HepG2 (cell line): ENCODE measurements around the gene CSDE1. TPM values are rescaled to one million over a fixed set of nuclear protein-coding genes. Genes with fewer than 3 reads are reported as not detected.
A peak's percentile ranks its signal among the peaks of the same experiment; 100 is the strongest.

Experiments
- ATAC-seq: fragments of 200-7000 bp; cut with Tn5 transposase; 3 replicates; pipeline ENCODE4 v1.9.1; 2020; ENCODE audit warnings: mild to moderate bottlenecking, moderate library complexity
- BruUV-seq: library from RNA; stranded (reverse); fragments of 400-500 nt; replicated peaks from 2 replicates; lab custom pipeline; 2021; lab: Mats Ljungman, UMichigan
- CTCF ChIA-PET: fragments of 300-600 bp; formaldehyde crosslinking; extraction: SDS; loops from one replicate; lab custom pipeline; 2021; ENCODE audit warnings: low total read pairs, inconsistent platforms, low intra/inter-chr PET ratio; lab: Yijun Ruan, JAX
- POLR2A ChIA-PET: fragments of 350-600 bp; sonication (Branson Sonifier 250); formaldehyde crosslinking; loops from one replicate; lab custom pipeline; 2020; ENCODE audit warnings: antibody characterized with exemption, inconsistent platforms; lab: Yijun Ruan, JAX
- DNase-seq: peaks from one replicate; pipeline ENCODE4 v3.0.0-alpha.2; 2015; ENCODE audit warnings: low spot score
- FAIRE-seq: peaks from 3 replicates; lab custom pipeline; 2011; peaks lifted over from hg19 to GRCh38; lab: Jason Lieb, UNC
- H2AFZ ChIP-seq: one replicate; pipeline ENCODE4 v1.6.1; 2011; ENCODE audit warnings: low read length, inconsistent platforms
- H3K27ac ChIP-seq: fragments of 300-600 bp; 3 replicates; pipeline ENCODE4 v1.8.0; 2011; ENCODE audit warnings: mixed run types, mild to moderate bottlenecking, mixed read lengths, low read length, inconsistent platforms; ENCODE audit not compliant: insufficient read depth; ENCODE audit errors: extremely low read length
- H3K27me3 ChIP-seq, 2 experiments: fragments of 200-600 bp in 1 of 2; 2 replicates in 1 of 2; 3 replicates in 1 of 2; pipeline versions ENCODE4 v1.6.0 to v1.8.0; 2011; ENCODE audit warnings: low read length in 2 of 2, mild to moderate bottlenecking in 2 of 2, moderate library complexity in 2 of 2, inconsistent platforms in 1 of 2; ENCODE audit not compliant: insufficient read depth in 2 of 2, control insufficient read depth in 1 of 2
- H3K36me3 ChIP-seq, 2 experiments: fragments of 200-600 bp in 1 of 2; replicated peaks in 1 of 2; 2 replicates in 1 of 2; 3 replicates in 1 of 2; pipeline versions ENCODE4 v1.5.1 to v1.8.0; 2011; ENCODE audit warnings: low read length in 2 of 2, inconsistent platforms in 1 of 2; ENCODE audit not compliant: insufficient read depth in 2 of 2, control insufficient read depth in 1 of 2
- H3K4me1 ChIP-seq: 2 replicates; pipeline ENCODE4 v1.5.1; 2012; ENCODE audit warnings: low read length, inconsistent platforms; ENCODE audit not compliant: insufficient read depth
- H3K4me2 ChIP-seq: 2 replicates; pipeline ENCODE4 v1.6.0; 2011; ENCODE audit warnings: low read depth, low read length, inconsistent platforms
- H3K4me3 ChIP-seq, 3 experiments: fragments of 200-600 bp in 1 of 3; sonication (generic), shearing (Covaris generic) in 1 of 3; replicated peaks in 1 of 3; 2 replicates each; pipeline ENCODE4 v1.5.1; 2011 to 2016; ENCODE audit warnings: low read length in 3 of 3, inconsistent platforms in 2 of 3, low read depth in 2 of 3, mild to moderate bottlenecking in 2 of 3, control low read depth in 1 of 3, mixed read lengths in 1 of 3; ENCODE audit not compliant: insufficient read depth in 1 of 3
- H3K79me2 ChIP-seq: one replicate; pipeline ENCODE4 v1.6.1; 2011; ENCODE audit warnings: low read length, inconsistent platforms; ENCODE audit not compliant: insufficient read depth
- H3K9ac ChIP-seq: 2 replicates; pipeline ENCODE4 v1.6.0; 2011; ENCODE audit warnings: mild to moderate bottlenecking, low read depth, low read length, inconsistent platforms; ENCODE audit not compliant: insufficient read depth
- H3K9me3 ChIP-seq: 2 replicates; pipeline ENCODE4 v1.5.1; 2012; ENCODE audit warnings: mild to moderate bottlenecking, low read length
- H4K20me1 ChIP-seq: 2 replicates; pipeline ENCODE4 v1.6.0; 2011; ENCODE audit warnings: inconsistent platforms, mild to moderate bottlenecking, low read length, moderate library complexity; ENCODE audit not compliant: insufficient read depth
- ARID5B ChIP-seq: IDR thresholded peaks from 2 replicates; pipeline ENCODE4 v1.4.0; 2020; ENCODE audit warnings: mild to moderate bottlenecking, missing genetic modification reagents
- E2F2 ChIP-seq: sonication (generic); formaldehyde crosslinking; IDR thresholded peaks from 2 replicates; pipeline ENCODE4 v1.4.0; 2020; ENCODE audit warnings: missing genetic modification reagents, borderline replicate concordance
- LCORL ChIP-seq, 2 experiments: fragments of 450-650 bp in 1 of 2; sonication (generic) in 1 of 2; formaldehyde crosslinking in 1 of 2; IDR thresholded peaks; 2 replicates each; pipeline versions ENCODE4 v1.5.0 to v1.6.1; 2017 to 2020; ENCODE audit warnings: antibody characterized with exemption in 1 of 2, missing genetic modification reagents in 1 of 2
- MAFF ChIP-seq: IDR thresholded peaks from 2 replicates; pipeline ENCODE4 v1.6.1; 2011; ENCODE audit warnings: low read depth, low read length, improper control_type of control experiment
- NFYB ChIP-seq: sonication (generic); formaldehyde crosslinking; IDR thresholded peaks from 2 replicates; pipeline ENCODE4 v1.4.0; 2020; ENCODE audit warnings: missing genetic modification reagents
- TBX2 ChIP-seq: sonication (generic); formaldehyde crosslinking; IDR thresholded peaks from 2 replicates; pipeline ENCODE4 v1.5.0; 2020; ENCODE audit warnings: missing genetic modification reagents, mild to moderate bottlenecking, borderline replicate concordance
- ZBTB21 ChIP-seq: sonication (generic); formaldehyde crosslinking; IDR thresholded peaks from 2 replicates; pipeline ENCODE4 v1.4.0; 2020; ENCODE audit warnings: missing genetic modification reagents
- WGBS: methylation state at CpG from one replicate; pipeline ENCODE4 v1.1.6; 2017; ENCODE audit warnings: low lambda C conversion rate; 5-methylcytosine and 5-hydroxymethylcytosine counted together
- in situ Hi-C: cut with HindIII; loops from 2 replicates; pipeline ENCODE4 v1.10.0; 2017; ENCODE audit warnings: low pct_unique_long_range_greater_than_20kb; ENCODE audit not compliant: extremely low pct_ligation_motif_present
- intact Hi-C: fragments of 100-400 bp; cut with micrococcal nuclease; formaldehyde crosslinking; loops from one replicate; pipeline ENCODE4 v1.10.0; 2022; ENCODE audit not compliant: unreplicated experiment
- polyA plus RNA-seq, 8 experiments: library from polyadenylated mRNA; depleted of rRNA in 3 of 8; stranded (reverse) in 7 of 8; unstranded in 1 of 8; fragments of >200 nt; fragmentation: Illumina TruSeq in 4 of 8; extraction: Trizol in 4 of 8; gene quantifications; 2 replicates each; pipeline versions ENCODE4 v1.2.1 to v1.2.3, GENCODE V29; 2011 to 2016; ENCODE audit warnings: low read depth in 4 of 8, missing spikeins in 1 of 8, mixed read lengths in 1 of 8; ENCODE audit not compliant: insufficient read depth in 1 of 8
- total RNA-seq, 5 experiments: library from RNA; depleted of rRNA; stranded (reverse); fragments of >200 nt; fragmentation: Illumina TruSeq; extraction: Trizol; gene quantifications; 2 replicates each; pipeline ENCODE4 v1.2.3, GENCODE V29; 2016; ENCODE audit warnings: low read depth in 1 of 5
- TF ChIP-seq, protein P1 (sequence below): sonication (generic); formaldehyde crosslinking; IDR thresholded peaks from 2 replicates; pipeline ENCODE4 v1.4.0; 2020; ENCODE audit warnings: mild to moderate bottlenecking, missing genetic modification reagents
- TF ChIP-seq, protein P2 (sequence below): sonication (generic); formaldehyde crosslinking; IDR thresholded peaks from 2 replicates; pipeline ENCODE4; 2020; ENCODE audit warnings: missing genetic modification reagents, mild to moderate bottlenecking, borderline replicate concordance
- TF ChIP-seq, protein P3 (sequence below): sonication (generic); formaldehyde crosslinking; IDR thresholded peaks from 2 replicates; pipeline ENCODE4 v1.4.0; 2020; ENCODE audit warnings: missing genetic modification reagents, borderline replicate concordance

CSDE1 gene
- total and polyA plus RNA-seq, 2 of the 13 experiments (the other 11 are each of a cell fraction or from before 2014, with no cell fraction given): 150 to 313 TPM

DNA sequence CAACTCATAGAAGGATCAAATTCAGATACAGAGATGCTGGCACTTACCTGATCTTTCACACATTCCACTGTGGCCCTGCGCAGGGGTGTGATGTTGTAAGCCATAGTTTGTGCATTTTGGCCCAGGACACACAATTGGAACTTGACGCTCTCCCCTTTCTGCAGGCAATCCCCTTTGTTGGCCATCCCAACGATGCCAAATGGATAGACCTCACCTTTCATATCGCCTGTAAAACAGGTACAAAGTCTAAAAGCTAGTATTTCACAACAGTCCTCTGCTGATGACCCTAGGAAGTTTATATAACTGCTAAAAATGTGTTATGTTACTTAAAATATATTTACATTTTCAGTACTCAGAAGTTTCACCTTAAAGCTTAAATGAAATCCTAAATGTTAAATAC is 37.3 kb downstream of the CSDE1 start:
- DNase-seq (peak; percentile 60), FAIRE-seq (peak; percentile 32), ATAC-seq (0 out of 3 replicates have a peak, but pooled peaks have one; percentile 9)
- intact Hi-C loops: loop anchor here (5.0 kb wide), 1 partner anchor 268 kb away; no protein-coding TSS in a partner anchor
- Histone ChIP-seq H3K27me3 (no peaks in the 10 kb centered on the region; a peak in 1 of 5 replicates), H3K79me2 (peaks cover 11% of the 10 kb centered on the region), H3K4me1 (peaks cover 30% of the 10 kb centered on the region), H2AFZ (no peak overlapping the region), H3K36me3 (peaks cover 16 to 75% of the 10 kb centered on the region in 2 experiments), H3K9ac (no peak overlapping the region), H3K27ac (peak overlapping the region; percentile 42), H3K4me2 (no peak overlapping the region), H4K20me1 (no peaks in the 10 kb centered on the region), H3K9me3 (no peaks in the 10 kb centered on the region), H3K4me3 (no peak overlapping the region; a peak in 1 of 6 replicates)
- 53% methylated on average over 4 of the region's 4 CpGs for WGBS
- POLR2A ChIA-PET: interaction anchor here (1.3 kb wide), 1 partner anchor 35 kb away, joined by 4 read pairs; no protein-coding TSS in a partner anchor
- in situ Hi-C loops: no loop called here
- CTCF ChIA-PET: no interaction called here
- no TSS peak for BruUV-seq
- TF ChIP-seq E2F2 (CRISPR knock-in tag) (no peak), NFYB (no peak), TBX2 (no peak), ZBTB21 (CRISPR knock-in tag) (no peak), ARID5B (CRISPR knock-in tag) (peak; percentile 39; the same call in 1 of the 2 replicates), LCORL (IDR thresholded peaks at IDR 0.05) (no peak), LCORL (CRISPR knock-in tag; IDR thresholded peaks at IDR 0.05) (peak; percentile 56; the same call in 1 of the 2 replicates), MAFF (no peak)
- TF ChIP-seq, protein P1, sequence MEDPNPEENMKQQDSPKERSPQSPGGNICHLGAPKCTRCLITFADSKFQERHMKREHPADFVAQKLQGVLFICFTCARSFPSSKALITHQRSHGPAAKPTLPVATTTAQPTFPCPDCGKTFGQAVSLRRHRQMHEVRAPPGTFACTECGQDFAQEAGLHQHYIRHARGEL (CRISPR knock-in tag): no peak
- TF ChIP-seq, protein P2, sequence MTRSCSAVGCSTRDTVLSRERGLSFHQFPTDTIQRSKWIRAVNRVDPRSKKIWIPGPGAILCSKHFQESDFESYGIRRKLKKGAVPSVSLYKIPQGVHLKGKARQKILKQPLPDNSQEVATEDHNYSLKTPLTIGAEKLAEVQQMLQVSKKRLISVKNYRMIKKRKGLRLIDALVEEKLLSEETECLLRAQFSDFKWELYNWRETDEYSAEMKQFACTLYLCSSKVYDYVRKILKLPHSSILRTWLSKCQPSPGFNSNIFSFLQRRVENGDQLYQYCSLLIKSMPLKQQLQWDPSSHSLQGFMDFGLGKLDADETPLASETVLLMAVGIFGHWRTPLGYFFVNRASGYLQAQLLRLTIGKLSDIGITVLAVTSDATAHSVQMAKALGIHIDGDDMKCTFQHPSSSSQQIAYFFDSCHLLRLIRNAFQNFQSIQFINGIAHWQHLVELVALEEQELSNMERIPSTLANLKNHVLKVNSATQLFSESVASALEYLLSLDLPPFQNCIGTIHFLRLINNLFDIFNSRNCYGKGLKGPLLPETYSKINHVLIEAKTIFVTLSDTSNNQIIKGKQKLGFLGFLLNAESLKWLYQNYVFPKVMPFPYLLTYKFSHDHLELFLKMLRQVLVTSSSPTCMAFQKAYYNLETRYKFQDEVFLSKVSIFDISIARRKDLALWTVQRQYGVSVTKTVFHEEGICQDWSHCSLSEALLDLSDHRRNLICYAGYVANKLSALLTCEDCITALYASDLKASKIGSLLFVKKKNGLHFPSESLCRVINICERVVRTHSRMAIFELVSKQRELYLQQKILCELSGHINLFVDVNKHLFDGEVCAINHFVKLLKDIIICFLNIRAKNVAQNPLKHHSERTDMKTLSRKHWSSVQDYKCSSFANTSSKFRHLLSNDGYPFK (CRISPR knock-in tag): no peak
- TF ChIP-seq, protein P3, sequence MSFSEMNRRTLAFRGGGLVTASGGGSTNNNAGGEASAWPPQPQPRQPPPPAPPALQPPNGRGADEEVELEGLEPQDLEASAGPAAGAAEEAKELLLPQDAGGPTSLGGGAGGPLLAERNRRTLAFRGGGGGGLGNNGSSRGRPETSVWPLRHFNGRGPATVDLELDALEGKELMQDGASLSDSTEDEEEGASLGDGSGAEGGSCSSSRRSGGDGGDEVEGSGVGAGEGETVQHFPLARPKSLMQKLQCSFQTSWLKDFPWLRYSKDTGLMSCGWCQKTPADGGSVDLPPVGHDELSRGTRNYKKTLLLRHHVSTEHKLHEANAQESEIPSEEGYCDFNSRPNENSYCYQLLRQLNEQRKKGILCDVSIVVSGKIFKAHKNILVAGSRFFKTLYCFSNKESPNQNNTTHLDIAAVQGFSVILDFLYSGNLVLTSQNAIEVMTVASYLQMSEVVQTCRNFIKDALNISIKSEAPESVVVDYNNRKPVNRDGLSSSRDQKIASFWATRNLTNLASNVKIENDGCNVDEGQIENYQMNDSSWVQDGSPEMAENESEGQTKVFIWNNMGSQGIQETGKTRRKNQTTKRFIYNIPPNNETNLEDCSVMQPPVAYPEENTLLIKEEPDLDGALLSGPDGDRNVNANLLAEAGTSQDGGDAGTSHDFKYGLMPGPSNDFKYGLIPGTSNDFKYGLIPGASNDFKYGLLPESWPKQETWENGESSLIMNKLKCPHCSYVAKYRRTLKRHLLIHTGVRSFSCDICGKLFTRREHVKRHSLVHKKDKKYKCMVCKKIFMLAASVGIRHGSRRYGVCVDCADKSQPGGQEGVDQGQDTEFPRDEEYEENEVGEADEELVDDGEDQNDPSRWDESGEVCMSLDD (CRISPR knock-in tag): no peak
